Activated T-helper 1 cell treated with Interleukin-2 at 50 U/mL for 16 hours (primary cell): ENCODE measurements around the gene CCNB1IP1.
"Not testable (repeated sequence)": the region's sequence is repeated elsewhere in the genome, so short reads cannot be mapped to it uniquely, and the experiment has no call there.

Source experiments
- DNase-seq: peaks from one replicate; pipeline ENCODE4 v3.0.0-alpha.2; 2020; ENCODE audit warnings: low read depth

CCNB1IP1 gene

GRCh38 chr14:20331053-20331613, 1.9 kb downstream of the CCNB1IP1 start:
- no peak for DNase-seq

GRCh38 chr14:20329355-20329754, 3.7 kb downstream of the CCNB1IP1 start:
- no peak for DNase-seq

- DNase-seq, result no peak
Measured at GRCh38 chr14:20328705-20329104, 4.4 kb downstream of the CCNB1IP1 start.

- no peak for DNase-seq
Measured at GRCh38 chr14:20327005-20327869, 5.8 kb downstream of the CCNB1IP1 start.

GRCh38 chr14:20317720-20318119, 15.4 kb downstream of the CCNB1IP1 start:
- DNase-seq, result no peak

- no peak for DNase-seq
Measured at GRCh38 chr14:20314026-20314425, 19.1 kb downstream of the CCNB1IP1 start.

GRCh38 chr14:20306079-20306423, 27.0 kb downstream of the CCNB1IP1 start:
- DNase-seq, result no peak

GRCh38 chr14:20305265-20306078, 27.6 kb downstream of the CCNB1IP1 start, which contains the start of gene TTC5:
Gene TTC5 (minus strand): TSS chr14:20305951. CDS start chr14:20305937, 14 bp downstream.
- DNase-seq, result peak; percentile 82

GRCh38 chr14:20302042-20302755, 30.9 kb downstream of the CCNB1IP1 start:
- DNase-seq, result no peak

GRCh38 chr14:20295067-20295466, 38.0 kb downstream of the CCNB1IP1 start:
- DNase-seq, result no peak

GRCh38 chr14:20294636-20295035, 38.4 kb downstream of the CCNB1IP1 start:
- no peak for DNase-seq

GRCh38 chr14:20281998-20282397, 51.1 kb downstream of the CCNB1IP1 start:
- not testable (repeated sequence) for DNase-seq

GRCh38 chr14:20280265-20280664, 52.8 kb downstream of the CCNB1IP1 start:
- DNase-seq, result not testable (repeated sequence)

GRCh38 chr14:20278414-20278813, 54.7 kb downstream of the CCNB1IP1 start:
- DNase-seq, result no peak

- no peak for DNase-seq
Measured at GRCh38 chr14:20277409-20277808, 55.7 kb downstream of the CCNB1IP1 start.

- DNase-seq, result no peak
Measured at GRCh38 chr14:20274062-20274461, 59.0 kb downstream of the CCNB1IP1 start.

- not testable (repeated sequence) for DNase-seq
Measured at GRCh38 chr14:20264361-20264760, 68.7 kb downstream of the CCNB1IP1 start.

- no peak for DNase-seq
Measured at GRCh38 chr14:20262642-20263128, 70.4 kb downstream of the CCNB1IP1 start.
